Measurements from ENCODE around the gene STRN.

GRCh38 chr2:36919041-36919837 lies 47.1 kb downstream of the STRN start:
- TF ChIP-seq CTCF (conservative IDR thresholded peaks at IDR 0.05) (no peak), EZH2 (IDR thresholded peaks at IDR 0.05; ENCODE audit: low read depth) (no peak)
